ENCODE measurements around the gene FBLL1. TPM values are rescaled to one million over a fixed set of nuclear protein-coding genes. Genes with fewer than 3 reads are reported as not detected.
"Not testable (repeated sequence)": the region's sequence is repeated elsewhere in the genome, so short reads cannot be mapped to it uniquely, and the experiment has no call there.

Gene FBLL1
- total RNA-seq, 6 experiments from 2014 or later, result 0.26 to 0.49 (median 0.38) TPM; not detected in 3

DNA sequence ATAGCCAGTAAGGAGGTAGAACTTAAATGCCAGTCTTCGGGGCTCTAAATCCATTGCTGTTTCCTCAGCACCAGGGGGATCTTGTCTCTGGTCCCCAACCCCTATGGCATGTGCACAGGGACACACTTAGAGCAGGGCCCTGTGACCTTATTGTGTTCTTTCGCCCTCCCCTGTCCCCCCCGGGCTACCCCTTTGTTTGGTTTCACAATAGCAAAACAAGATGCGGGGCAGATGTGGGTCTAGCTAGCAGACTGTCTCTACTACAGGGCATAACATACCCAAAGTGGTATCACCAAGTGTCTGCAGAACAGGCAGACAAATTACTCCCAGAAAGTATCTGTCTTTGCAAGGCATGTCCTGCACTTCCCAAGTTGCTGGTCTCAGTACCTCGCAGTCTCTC, 2.1 kb downstream of the FBLL1 start:
- no peaks in the 10 kb centered on the region for H3K9me3 ChIP-seq
- no peak overlapping the region for H3K27ac ChIP-seq
- no peaks in the 10 kb centered on the region for H3K27me3 ChIP-seq
- TF ChIP-seq, protein P1, sequence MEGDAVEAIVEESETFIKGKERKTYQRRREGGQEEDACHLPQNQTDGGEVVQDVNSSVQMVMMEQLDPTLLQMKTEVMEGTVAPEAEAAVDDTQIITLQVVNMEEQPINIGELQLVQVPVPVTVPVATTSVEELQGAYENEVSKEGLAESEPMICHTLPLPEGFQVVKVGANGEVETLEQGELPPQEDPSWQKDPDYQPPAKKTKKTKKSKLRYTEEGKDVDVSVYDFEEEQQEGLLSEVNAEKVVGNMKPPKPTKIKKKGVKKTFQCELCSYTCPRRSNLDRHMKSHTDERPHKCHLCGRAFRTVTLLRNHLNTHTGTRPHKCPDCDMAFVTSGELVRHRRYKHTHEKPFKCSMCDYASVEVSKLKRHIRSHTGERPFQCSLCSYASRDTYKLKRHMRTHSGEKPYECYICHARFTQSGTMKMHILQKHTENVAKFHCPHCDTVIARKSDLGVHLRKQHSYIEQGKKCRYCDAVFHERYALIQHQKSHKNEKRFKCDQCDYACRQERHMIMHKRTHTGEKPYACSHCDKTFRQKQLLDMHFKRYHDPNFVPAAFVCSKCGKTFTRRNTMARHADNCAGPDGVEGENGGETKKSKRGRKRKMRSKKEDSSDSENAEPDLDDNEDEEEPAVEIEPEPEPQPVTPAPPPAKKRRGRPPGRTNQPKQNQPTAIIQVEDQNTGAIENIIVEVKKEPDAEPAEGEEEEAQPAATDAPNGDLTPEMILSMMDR (IDR thresholded peaks at IDR 0.05), result no peak
- TF ChIP-seq POLR2A (IDR thresholded peaks at IDR 0.05), result no peak
- WGBS (ENCODE audit: insufficient coverage, low coverage, low lambda C conversion rate, missing lambda C conversion rate), result 80% methylated on average over 2 of the region's 5 CpGs
- peaks cover 0 to 5% (median 0%) of the 10 kb centered on the region in 4 donors for H3K4me1 ChIP-seq
- ATAC-seq (no peak), DNase-seq (no peak)
- H3K36me3 ChIP-seq, result no peaks in the 10 kb centered on the region
- intact Hi-C loops (cut with DNase I), result no loop called here
- H3K4me3 ChIP-seq, result no peak overlapping the region

DNA sequence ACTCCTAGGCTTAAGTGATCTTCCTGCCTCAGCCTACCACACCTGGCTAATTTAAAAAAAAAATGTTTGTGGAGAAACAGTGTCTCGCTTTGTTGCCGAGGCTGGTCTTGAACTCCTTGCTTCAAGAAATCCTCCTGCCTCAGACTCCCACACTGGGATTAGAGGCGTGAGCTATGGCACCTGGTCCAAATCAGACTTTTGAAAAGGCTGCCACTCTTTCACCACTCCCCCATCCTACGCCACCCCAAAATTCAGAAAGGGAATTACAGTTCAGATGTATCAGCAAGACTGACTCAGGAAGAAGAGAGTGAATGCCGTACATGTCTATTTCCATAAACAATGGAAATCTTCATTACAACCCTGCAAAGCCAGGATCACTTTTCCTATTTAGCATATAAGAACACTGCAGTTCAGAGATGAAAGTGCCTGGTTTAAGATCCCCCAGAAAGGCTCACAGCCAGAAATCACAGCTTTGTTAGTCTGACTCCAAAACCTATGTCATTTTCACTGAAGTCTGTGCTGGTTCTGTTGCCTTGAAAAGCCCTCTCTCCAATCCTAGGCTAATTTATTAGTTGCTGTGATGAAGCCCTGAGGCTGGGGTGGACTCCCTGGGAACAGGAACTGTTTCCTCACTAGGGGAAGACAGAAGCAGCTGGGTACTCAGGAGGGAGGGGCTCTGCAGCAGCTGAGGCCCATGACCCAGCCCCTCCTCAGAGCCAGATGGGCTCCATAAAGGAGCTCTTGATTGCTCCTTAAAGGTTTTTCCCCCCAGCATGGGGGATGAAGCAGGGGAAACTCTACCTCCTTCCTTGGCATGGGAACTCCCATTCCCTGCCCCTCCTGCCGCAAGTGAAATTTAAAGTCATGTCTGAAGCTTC, 3.1 kb downstream of the FBLL1 start:
- DNase-seq (no peak), ATAC-seq (no peak)
- Histone ChIP-seq H3K36me3 (no peaks in the 10 kb centered on the region), H3K4me3 (no peak overlapping the region), H3K9me3 (no peaks in the 10 kb centered on the region), H3K27me3 (no peaks in the 10 kb centered on the region), H3K4me1 (peaks cover 0 to 5% (median 0%) of the 10 kb centered on the region in 4 donors), H3K27ac (no peak overlapping the region)
- TF ChIP-seq, protein P1 (IDR thresholded peaks at IDR 0.05), result no peak
- no peak for TF ChIP-seq POLR2A (IDR thresholded peaks at IDR 0.05)
- 78% methylated on average over 6 of the region's 6 CpGs for WGBS (ENCODE audit: insufficient coverage, low coverage, low lambda C conversion rate, missing lambda C conversion rate)
- intact Hi-C loops (cut with DNase I), result no loop called here

DNA sequence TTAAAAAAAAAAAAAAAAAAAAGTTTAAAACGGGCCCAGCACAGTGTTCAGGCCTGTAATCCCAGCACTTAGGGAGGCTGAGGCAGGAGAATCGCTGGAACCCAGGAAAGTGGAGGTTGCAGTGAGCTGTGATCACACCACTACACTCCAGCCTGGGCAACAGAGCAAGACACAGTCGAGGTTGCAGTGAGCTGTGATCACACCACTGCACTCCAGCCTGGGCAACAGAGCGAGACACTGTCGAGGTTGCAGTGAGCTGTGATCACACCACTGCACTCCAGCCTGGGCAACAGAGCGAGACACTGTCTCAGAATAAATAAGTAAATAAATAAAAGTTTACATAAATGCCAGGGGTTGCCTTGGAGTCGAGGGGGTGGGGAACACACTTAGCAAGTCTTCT, 5.2 kb downstream of the FBLL1 start:
- H3K9me3 ChIP-seq; H3K4me1 ChIP-seq; ATAC-seq; H3K4me3 ChIP-seq; intact Hi-C loops (cut with DNase I); DNase-seq; H3K36me3 ChIP-seq; H3K27ac ChIP-seq; H3K27me3 ChIP-seq: not testable (repeated sequence)
- 73% methylated on average over 7 of the region's 7 CpGs for WGBS (ENCODE audit: insufficient coverage, low coverage, low lambda C conversion rate, missing lambda C conversion rate)

DNA sequence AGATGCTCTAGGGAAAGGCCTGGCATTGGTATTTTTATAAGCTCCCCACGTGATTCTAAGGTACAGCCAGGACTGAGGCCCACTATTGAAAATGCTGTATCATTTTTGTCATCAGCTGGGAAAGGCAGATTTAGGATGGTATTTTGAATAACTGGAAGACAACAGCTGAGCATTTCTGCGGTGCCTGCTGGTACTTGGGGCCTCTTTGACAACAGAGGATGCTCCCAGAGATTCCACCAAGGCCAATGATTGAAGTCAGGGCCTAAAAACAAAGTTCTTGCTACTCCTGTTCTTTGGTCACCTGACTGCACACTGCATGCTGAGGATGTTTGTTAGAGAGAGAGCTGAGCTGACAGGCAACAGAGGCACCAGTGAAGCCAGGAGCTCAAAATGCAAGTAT, 8.1 kb downstream of the FBLL1 start:
- Histone ChIP-seq H3K9me3 (no peaks in the 10 kb centered on the region), H3K4me3 (no peak overlapping the region), H3K27ac (no peak overlapping the region), H3K36me3 (no peaks in the 10 kb centered on the region), H3K27me3 (no peaks in the 10 kb centered on the region), H3K4me1 (no peaks in the 10 kb centered on the region)
- intact Hi-C loops (cut with DNase I), result no loop called here
- WGBS (ENCODE audit: insufficient coverage, low coverage, low lambda C conversion rate, missing lambda C conversion rate), result no CpG with 5 or more reads among the region's 2 CpGs
- DNase-seq (no peak), ATAC-seq (no peak)
- TF ChIP-seq, protein P1 (IDR thresholded peaks at IDR 0.05), result no peak
- no peak for TF ChIP-seq POLR2A (IDR thresholded peaks at IDR 0.05)

DNA sequence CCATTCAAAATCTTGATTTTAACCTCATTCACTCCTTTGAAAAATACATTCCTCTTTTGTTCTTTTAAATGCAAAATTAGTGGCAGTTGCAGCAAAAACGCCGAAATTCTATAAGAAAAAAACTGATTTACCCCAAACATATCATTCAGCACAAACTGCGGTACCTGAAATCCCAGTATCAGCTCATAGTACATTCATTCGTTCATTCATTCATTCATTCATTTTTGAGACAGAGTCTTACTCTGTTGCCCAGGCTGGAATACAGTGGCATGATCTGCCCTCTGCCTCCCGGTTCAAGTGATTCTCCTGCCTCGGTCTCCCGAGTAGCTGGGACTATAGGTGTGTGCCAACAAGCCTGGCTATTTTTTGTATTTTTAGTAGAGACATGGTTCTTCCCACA, 20.4 kb downstream of the FBLL1 start:
- Histone ChIP-seq H3K4me1 (no peaks in the 10 kb centered on the region), H3K4me3 (no peak overlapping the region), H3K27ac (no peak overlapping the region), H3K36me3 (peaks cover 0 to 30% (median 4%) of the 10 kb centered on the region in 4 donors), H3K9me3 (no peaks in the 10 kb centered on the region), H3K27me3 (no peaks in the 10 kb centered on the region)
- intact Hi-C loops (cut with DNase I), result no loop called here
- ATAC-seq (no peak), DNase-seq (no peak)
- TF ChIP-seq POLR2A (IDR thresholded peaks at IDR 0.05), result no peak
- TF ChIP-seq, protein P1 (IDR thresholded peaks at IDR 0.05), result no peak
- WGBS (ENCODE audit: insufficient coverage, low coverage, low lambda C conversion rate, missing lambda C conversion rate), result 96% methylated on average over 7 of the region's 7 CpGs

Measured in right lobe of liver (tissue), 6 donors.